Measurements from ENCODE around the gene IL11. TPM values are rescaled to one million over a fixed set of nuclear protein-coding genes. Genes with fewer than 3 reads are reported as not detected.
"Not testable (repeated sequence)": the region's sequence is repeated elsewhere in the genome, so short reads cannot be mapped to it uniquely, and the experiment has no call there.

IL11 gene
- total and polyA plus RNA-seq, 4 experiments from 2014 or later, result 0.32 to 0.47 TPM; not detected in 2

- POLR2A ChIA-PET (ENCODE audit: partially characterized antibody), result interaction anchor here (0.5 to 4.1 kb wide), 34 partner anchors 9 to 890 kb away, joined by 3 to 94 read pairs (median 6); partner anchors contain the start of genes COX6B2, FIZ1, HSPBP1 and ISOC2
- peaks cover 0 to 5% (median 0%) of the 10 kb centered on the region in 8 donors for H3K9me3 Mint-ChIP-seq
- CTCF ChIA-PET (ENCODE audit: partially characterized antibody), result interaction anchor here (1.0 to 2.6 kb wide), 10 partner anchors 8 to 137 kb away, joined by 3 to 30 read pairs (median 5); partner anchors contain the start of genes HSPBP1, TMEM238 and ZNF628
- DNase-seq, result peak; percentile 100
- peaks cover 1 to 12% of the 10 kb centered on the region in 2 donors for H3K27me3 Mint-ChIP-seq
- peaks cover 9 to 35% (median 18%) of the 10 kb centered on the region in 4 donors for H3K4me1 Mint-ChIP-seq
- H3K27ac ChIP-seq (ENCODE audit: low read depth, low read length), result peak within 1 kb of the TSS; percentile 90
- H3K27me3 ChIP-seq (ENCODE audit: insufficient read depth, low read length), result no peaks in the 10 kb centered on the region
- peaks cover 3% of the 10 kb centered on the region for H3K36me3 ChIP-seq (ENCODE audit: insufficient read depth, low read length)
- peaks cover 4 to 9% of the 10 kb centered on the region in 2 donors for H3K36me3 Mint-ChIP-seq
- peak within 1 kb of the TSS; percentile 66 to 74 for H3K4me3 ChIP-seq (ENCODE audit: low read length in 2 of 2)
- peak within 1 kb of the TSS; percentile 97 to 100 (median 99) for H3K27ac Mint-ChIP-seq
- peaks cover 24% of the 10 kb centered on the region for H3K4me1 ChIP-seq (ENCODE audit: insufficient read depth, low read length)
- peak within 1 kb of the TSS; percentile 90 to 96 (median 93) for H3K4me3 Mint-ChIP-seq
- H3K9me3 ChIP-seq (ENCODE audit: control insufficient read depth in 1 of 2, low read length in 2 of 2), result no peaks in the 10 kb centered on the region
- intact Hi-C loops (cut with micrococcal nuclease), result loop anchor here (1.0 kb wide), 10 partner anchors 15 to 314 kb away; partner anchors contain the start of genes COX6B2, HSPBP1, PPP1R12C and PPP6R1
Measured at GRCh38 chr19:55339105-55339888, 31.0 kb downstream of the IL11 start, which contains the start of gene KMT5C. KMT5C (plus strand) TSS chr19:55339876; CDS start chr19:55341937, 2,061 bp downstream.

GRCh38 chr19:55336101-55336500 is 34.2 kb downstream of the IL11 start:
- Mint-ChIP-seq H3K27me3 (peaks cover 1 to 17% of the 10 kb centered on the region in 2 donors), H3K9me3 (peaks cover 0 to 5% (median 0%) of the 10 kb centered on the region in 8 donors), H3K27ac (peak overlapping the region in 2 of 7 donors; percentile 97 to 98), H3K4me3 (no peak overlapping the region), H3K36me3 (peaks cover 0 to 9% of the 10 kb centered on the region in 2 donors), H3K4me1 (peaks cover 7 to 29% (median 14%) of the 10 kb centered on the region in 4 donors)
- intact Hi-C loops (cut with micrococcal nuclease), result no loop called here
- H3K27me3 ChIP-seq (ENCODE audit: insufficient read depth, low read length), result no peaks in the 10 kb centered on the region
- no peak overlapping the region for H3K27ac ChIP-seq (ENCODE audit: low read depth, low read length)
- ChIA-PET POLR2A (ENCODE audit: partially characterized antibody) (interaction anchor here (1.6 to 4.1 kb wide), 2 partner anchors 34 to 50 kb away, joined by 10 to 94 read pairs; partner anchors contain the start of genes RPL28 and TMEM238), CTCF (ENCODE audit: partially characterized antibody) (no interaction called here)
- no peaks in the 10 kb centered on the region for H3K36me3 ChIP-seq (ENCODE audit: insufficient read depth, low read length)
- no peaks in the 10 kb centered on the region for H3K9me3 ChIP-seq (ENCODE audit: control insufficient read depth in 1 of 2, low read length in 2 of 2)
- H3K4me3 ChIP-seq (ENCODE audit: low read length in 2 of 2), result no peak overlapping the region
- no peak for DNase-seq
- peaks cover 18% of the 10 kb centered on the region for H3K4me1 ChIP-seq (ENCODE audit: insufficient read depth, low read length)

- no peaks in the 10 kb centered on the region for H3K9me3 ChIP-seq (ENCODE audit: control insufficient read depth in 1 of 2, low read length in 2 of 2)
- H3K9me3 Mint-ChIP-seq, result peaks cover 0 to 5% (median 0%) of the 10 kb centered on the region in 8 donors
- peaks cover 0 to 6% of the 10 kb centered on the region in 2 donors for H3K36me3 Mint-ChIP-seq
- H3K36me3 ChIP-seq (ENCODE audit: insufficient read depth, low read length), result no peaks in the 10 kb centered on the region
- ChIA-PET POLR2A (ENCODE audit: partially characterized antibody) (no interaction called here), CTCF (ENCODE audit: partially characterized antibody) (no interaction called here)
- H3K4me3 Mint-ChIP-seq, result no peak overlapping the region
- peaks cover 1 to 18% of the 10 kb centered on the region in 2 donors for H3K27me3 Mint-ChIP-seq
- peaks cover 7% of the 10 kb centered on the region for H3K4me1 ChIP-seq (ENCODE audit: insufficient read depth, low read length)
- no peak for DNase-seq
- H3K27ac ChIP-seq (ENCODE audit: low read depth, low read length), result no peak overlapping the region
- no peak overlapping the region for H3K4me3 ChIP-seq (ENCODE audit: low read length in 2 of 2)
- peak overlapping the region in 1 of 7 donors; percentile 97 for H3K27ac Mint-ChIP-seq
- intact Hi-C loops (cut with micrococcal nuclease), result no loop called here
- peaks cover 5 to 8% (median 6%) of the 10 kb centered on the region in 4 donors for H3K4me1 Mint-ChIP-seq
- H3K27me3 ChIP-seq (ENCODE audit: insufficient read depth, low read length), result no peaks in the 10 kb centered on the region
Measured at GRCh38 chr19:55333870-55334269, 36.4 kb downstream of the IL11 start.

- H3K27ac Mint-ChIP-seq; H3K27me3 ChIP-seq (ENCODE audit: insufficient read depth, low read length); H3K36me3 Mint-ChIP-seq; H3K27ac ChIP-seq (ENCODE audit: low read depth, low read length); POLR2A ChIA-PET (ENCODE audit: partially characterized antibody); H3K36me3 ChIP-seq (ENCODE audit: insufficient read depth, low read length); H3K4me1 Mint-ChIP-seq; H3K4me3 ChIP-seq (ENCODE audit: low read length in 2 of 2); H3K4me3 Mint-ChIP-seq; intact Hi-C loops (cut with micrococcal nuclease); H3K9me3 Mint-ChIP-seq; CTCF ChIA-PET (ENCODE audit: partially characterized antibody); H3K9me3 ChIP-seq (ENCODE audit: control insufficient read depth in 1 of 2, low read length in 2 of 2); H3K4me1 ChIP-seq (ENCODE audit: insufficient read depth, low read length); DNase-seq: not testable (repeated sequence)
- H3K27me3 Mint-ChIP-seq, result peaks cover 0 to 14% of the 10 kb centered on the region in 2 donors
Measured at GRCh38 chr19:55329791-55330190, 40.5 kb downstream of the IL11 start.

GRCh38 chr19:55328774-55329318 is 41.4 kb downstream of the IL11 start:
- H3K36me3 Mint-ChIP-seq; H3K9me3 ChIP-seq (ENCODE audit: control insufficient read depth in 1 of 2, low read length in 2 of 2); intact Hi-C loops (cut with micrococcal nuclease); H3K4me3 ChIP-seq (ENCODE audit: low read length in 2 of 2); CTCF ChIA-PET (ENCODE audit: partially characterized antibody); DNase-seq; H3K9me3 Mint-ChIP-seq; H3K27ac Mint-ChIP-seq; H3K4me1 ChIP-seq (ENCODE audit: insufficient read depth, low read length); H3K27ac ChIP-seq (ENCODE audit: low read depth, low read length); H3K4me3 Mint-ChIP-seq; H3K27me3 ChIP-seq (ENCODE audit: insufficient read depth, low read length); H3K4me1 Mint-ChIP-seq; POLR2A ChIA-PET (ENCODE audit: partially characterized antibody); H3K36me3 ChIP-seq (ENCODE audit: insufficient read depth, low read length): not testable (repeated sequence)
- H3K27me3 Mint-ChIP-seq, result peaks cover 2 to 13% of the 10 kb centered on the region in 2 donors

- no peaks in the 10 kb centered on the region for H3K9me3 Mint-ChIP-seq
- H3K36me3 ChIP-seq (ENCODE audit: insufficient read depth, low read length), result no peaks in the 10 kb centered on the region
- H3K4me3 Mint-ChIP-seq, result no peak within 1 kb of the TSS
- H3K27me3 ChIP-seq (ENCODE audit: insufficient read depth, low read length), result no peaks in the 10 kb centered on the region
- H3K4me3 ChIP-seq (ENCODE audit: low read length in 2 of 2), result no peak within 1 kb of the TSS
- no peaks in the 10 kb centered on the region for H3K4me1 ChIP-seq (ENCODE audit: insufficient read depth, low read length)
- peaks cover 0 to 2% (median 0%) of the 10 kb centered on the region in 4 donors for H3K4me1 Mint-ChIP-seq
- no peak within 1 kb of the TSS for H3K27ac Mint-ChIP-seq
- intact Hi-C loops (cut with micrococcal nuclease), result no loop called here
- POLR2A ChIA-PET (ENCODE audit: partially characterized antibody), result interaction anchor here (1.0 kb wide), 1 partner anchor 14 kb away, joined by 3 read pairs; the partner anchor contains the start of gene KMT5C
- no peaks in the 10 kb centered on the region for H3K9me3 ChIP-seq (ENCODE audit: control insufficient read depth in 1 of 2, low read length in 2 of 2)
- CTCF ChIA-PET (ENCODE audit: partially characterized antibody), result no interaction called here
- no peaks in the 10 kb centered on the region for H3K36me3 Mint-ChIP-seq
- peaks cover 7 to 20% of the 10 kb centered on the region in 2 donors for H3K27me3 Mint-ChIP-seq
- H3K27ac ChIP-seq (ENCODE audit: low read depth, low read length), result no peak within 1 kb of the TSS
- DNase-seq, result no peak
Measured at GRCh38 chr19:55325172-55325571, 45.1 kb downstream of the IL11 start, which contains the start of gene TMEM150B. TMEM150B (minus strand) TSS chr19:55325341; CDS start chr19:55321036, 4,305 bp downstream.

GRCh38 chr19:55324662-55325061 is 45.6 kb downstream of the IL11 start:
- Mint-ChIP-seq H3K4me3 (no peak overlapping the region), H3K27me3 (peaks cover 7 to 20% of the 10 kb centered on the region in 2 donors), H3K9me3 (no peaks in the 10 kb centered on the region), H3K27ac (no peak overlapping the region), H3K4me1 (peaks cover 0 to 2% (median 0%) of the 10 kb centered on the region in 4 donors), H3K36me3 (no peaks in the 10 kb centered on the region)
- Histone ChIP-seq H3K9me3 (ENCODE audit: control insufficient read depth in 1 of 2, low read length in 2 of 2) (no peaks in the 10 kb centered on the region), H3K36me3 (ENCODE audit: insufficient read depth, low read length) (no peaks in the 10 kb centered on the region), H3K27ac (ENCODE audit: low read depth, low read length) (no peak overlapping the region), H3K4me3 (ENCODE audit: low read length in 2 of 2) (no peak overlapping the region), H3K27me3 (ENCODE audit: insufficient read depth, low read length) (no peaks in the 10 kb centered on the region), H3K4me1 (ENCODE audit: insufficient read depth, low read length) (no peaks in the 10 kb centered on the region)
- DNase-seq, result no peak
- intact Hi-C loops (cut with micrococcal nuclease), result no loop called here
- POLR2A ChIA-PET (ENCODE audit: partially characterized antibody), result interaction anchor here (1.0 kb wide), 1 partner anchor 15 kb away, joined by 3 read pairs; the partner anchor contains the start of gene KMT5C
- CTCF ChIA-PET (ENCODE audit: partially characterized antibody), result no interaction called here
